ENCODE data around the gene RPL13. TPM values are rescaled to one million over a fixed set of nuclear protein-coding genes. Genes with fewer than 3 reads are reported as not detected.
A peak's percentile ranks its signal among the peaks of the same experiment; 100 is the strongest.

The RPL13 gene
- total RNA-seq, 4 donors from 2014 or later: 2,633 to 11,472 (median 5,632) TPM

DNA sequence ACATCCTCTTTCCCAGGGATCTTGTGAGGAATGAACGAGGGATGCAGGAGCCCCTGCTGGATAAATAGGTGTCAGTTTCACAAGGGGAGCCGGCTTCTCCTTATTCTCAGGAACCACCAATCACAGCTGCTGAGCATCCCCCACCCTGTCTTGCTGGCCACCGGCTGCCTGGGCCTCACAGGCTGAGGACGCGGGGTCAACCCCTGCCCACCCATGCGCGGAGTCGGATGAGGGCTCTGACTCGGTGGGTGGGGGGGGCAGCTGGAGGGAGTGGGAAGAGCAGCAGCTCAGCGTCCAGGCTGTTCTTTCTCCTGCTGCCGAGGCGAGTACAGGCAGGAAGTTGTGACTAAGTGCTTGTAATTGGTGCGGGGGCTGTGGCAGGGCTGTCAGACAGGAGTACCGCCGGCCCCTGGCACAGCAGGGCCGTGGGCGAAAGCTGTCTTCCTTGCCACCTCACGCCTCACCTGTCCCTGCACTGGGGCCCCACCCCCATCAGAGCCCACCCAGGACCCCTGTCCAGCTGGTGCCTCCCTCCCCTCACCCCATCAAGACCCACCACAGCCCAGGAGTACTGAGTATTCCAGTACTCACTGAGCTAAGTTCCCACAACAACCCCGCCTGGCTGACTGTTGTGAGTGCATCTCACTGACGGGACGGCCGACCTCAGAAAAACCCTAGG, 41.9 kb downstream of the RPL13 start:
- no peak overlapping the region for H3K27ac ChIP-seq
- TF ChIP-seq POLR2A (IDR thresholded peaks at IDR 0.05): no peak
- TF ChIP-seq, protein P1, sequence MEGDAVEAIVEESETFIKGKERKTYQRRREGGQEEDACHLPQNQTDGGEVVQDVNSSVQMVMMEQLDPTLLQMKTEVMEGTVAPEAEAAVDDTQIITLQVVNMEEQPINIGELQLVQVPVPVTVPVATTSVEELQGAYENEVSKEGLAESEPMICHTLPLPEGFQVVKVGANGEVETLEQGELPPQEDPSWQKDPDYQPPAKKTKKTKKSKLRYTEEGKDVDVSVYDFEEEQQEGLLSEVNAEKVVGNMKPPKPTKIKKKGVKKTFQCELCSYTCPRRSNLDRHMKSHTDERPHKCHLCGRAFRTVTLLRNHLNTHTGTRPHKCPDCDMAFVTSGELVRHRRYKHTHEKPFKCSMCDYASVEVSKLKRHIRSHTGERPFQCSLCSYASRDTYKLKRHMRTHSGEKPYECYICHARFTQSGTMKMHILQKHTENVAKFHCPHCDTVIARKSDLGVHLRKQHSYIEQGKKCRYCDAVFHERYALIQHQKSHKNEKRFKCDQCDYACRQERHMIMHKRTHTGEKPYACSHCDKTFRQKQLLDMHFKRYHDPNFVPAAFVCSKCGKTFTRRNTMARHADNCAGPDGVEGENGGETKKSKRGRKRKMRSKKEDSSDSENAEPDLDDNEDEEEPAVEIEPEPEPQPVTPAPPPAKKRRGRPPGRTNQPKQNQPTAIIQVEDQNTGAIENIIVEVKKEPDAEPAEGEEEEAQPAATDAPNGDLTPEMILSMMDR (IDR thresholded peaks at IDR 0.05): no peak
- no peaks in the 10 kb centered on the region for H3K9me3 ChIP-seq
- no peaks in the 10 kb centered on the region for H3K4me1 ChIP-seq
- no peaks in the 10 kb centered on the region for H3K27me3 ChIP-seq
- no peak overlapping the region for H3K4me3 ChIP-seq
- intact Hi-C loops (cut with DNase I; ENCODE audit: low total_unique reads): no loop called here
- DNase-seq: peak; percentile 34 to 40
- no peaks in the 10 kb centered on the region for H3K36me3 ChIP-seq

DNA sequence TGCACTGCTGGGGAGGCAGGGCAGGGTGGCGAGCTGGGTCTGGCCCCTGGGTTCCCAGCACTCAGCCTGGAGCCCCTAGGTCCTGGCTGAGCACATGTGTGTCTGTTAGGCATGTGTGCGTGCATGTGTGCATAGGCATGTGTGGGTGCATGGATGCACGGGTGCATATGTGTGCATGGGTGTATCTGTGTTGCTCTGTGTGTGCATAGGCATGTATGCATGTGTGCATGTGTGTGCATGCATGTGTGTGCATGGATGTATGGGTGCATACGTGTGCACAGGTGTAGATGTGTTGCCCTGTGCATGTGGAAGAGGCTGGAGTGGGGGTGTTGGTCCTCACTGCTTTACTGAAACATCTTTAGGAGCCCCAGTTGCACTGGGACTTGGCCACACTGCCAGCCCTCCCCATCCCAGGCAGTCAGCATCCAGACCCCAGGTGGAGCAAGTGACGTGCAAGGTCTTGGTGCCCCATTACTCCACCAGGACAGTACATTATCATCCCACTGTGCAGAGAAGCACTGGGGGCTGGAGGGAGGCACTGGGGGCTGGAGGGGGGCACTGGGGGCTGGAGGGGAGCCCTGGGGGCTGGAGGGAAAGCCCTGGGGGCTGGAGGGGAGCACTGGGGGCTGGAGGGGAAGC, 42.6 kb downstream of the RPL13 start:
- Histone ChIP-seq H3K4me3 (no peak overlapping the region), H3K4me1 (no peaks in the 10 kb centered on the region), H3K36me3 (no peaks in the 10 kb centered on the region), H3K9me3 (no peaks in the 10 kb centered on the region), H3K27ac (no peak overlapping the region), H3K27me3 (no peaks in the 10 kb centered on the region)
- intact Hi-C loops (cut with DNase I; ENCODE audit: low total_unique reads): no loop called here
- no peak for DNase-seq
- TF ChIP-seq POLR2A (IDR thresholded peaks at IDR 0.05): no peak
- TF ChIP-seq, protein P1 (IDR thresholded peaks at IDR 0.05): no peak

DNA sequence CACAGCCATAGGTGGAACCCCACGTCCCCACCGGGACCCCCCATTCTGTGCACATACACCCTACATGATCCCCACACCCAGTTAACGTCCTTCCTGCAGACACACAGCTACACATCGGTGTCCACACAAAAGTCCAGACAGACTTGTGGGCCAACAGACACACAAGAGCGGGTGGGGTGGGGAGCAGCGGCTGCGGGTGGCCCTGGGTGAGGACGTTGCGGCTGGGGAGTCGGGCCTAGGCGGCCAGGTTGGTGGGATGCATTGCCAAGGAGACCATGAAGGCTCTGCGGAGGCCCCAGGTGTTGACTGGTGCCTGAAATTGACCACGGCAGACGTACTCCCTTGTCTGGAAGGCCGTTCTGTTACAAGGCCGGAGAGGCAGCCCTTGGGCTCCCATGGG, 44.3 kb downstream of the RPL13 start:
- no peaks in the 10 kb centered on the region for H3K27me3 ChIP-seq
- no peaks in the 10 kb centered on the region for H3K9me3 ChIP-seq

DNA sequence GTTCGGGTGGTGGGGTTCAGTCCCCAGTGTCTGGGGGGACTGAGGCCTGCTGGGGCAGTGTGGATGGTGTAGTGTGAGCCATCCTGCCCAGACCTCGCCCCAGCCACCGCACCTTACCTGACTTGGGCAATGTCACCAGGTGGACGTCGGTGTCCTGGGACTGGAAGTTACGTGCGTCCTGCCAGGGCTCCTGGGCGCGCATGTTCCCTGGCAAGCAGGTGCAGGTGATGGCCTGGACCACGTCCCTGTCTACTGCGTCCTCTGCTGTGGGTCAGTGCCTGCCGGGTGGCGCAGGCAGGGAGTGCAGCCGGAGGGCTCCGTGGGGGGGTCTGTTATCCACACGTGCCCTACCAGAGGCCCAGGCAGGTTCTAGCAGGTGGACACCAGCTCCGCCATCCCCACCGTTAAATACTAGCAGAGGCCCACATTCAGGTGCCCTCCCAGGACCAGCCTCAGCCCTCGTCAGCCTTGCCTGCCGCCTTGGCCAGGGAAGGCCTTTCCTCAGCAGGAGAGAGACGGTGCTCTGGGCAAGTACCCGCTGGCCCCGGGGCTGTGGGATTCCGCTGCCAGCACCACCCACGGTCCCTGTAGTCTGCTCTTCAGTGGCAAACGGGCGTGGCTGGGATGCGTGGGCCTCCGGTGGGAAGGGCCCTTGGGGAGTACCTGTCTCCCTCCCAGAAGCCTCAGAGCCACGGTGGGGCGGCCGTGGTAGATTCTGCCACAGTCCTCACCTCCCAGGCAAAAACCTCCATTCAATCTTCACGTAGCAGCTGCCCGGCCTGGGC, 44.9 kb downstream of the RPL13 start:
- TF ChIP-seq, protein P1 (IDR thresholded peaks at IDR 0.05): no peak
- no peak for TF ChIP-seq POLR2A (IDR thresholded peaks at IDR 0.05)
- Histone ChIP-seq H3K4me1 (no peaks in the 10 kb centered on the region), H3K9me3 (no peaks in the 10 kb centered on the region), H3K36me3 (no peaks in the 10 kb centered on the region), H3K27me3 (no peaks in the 10 kb centered on the region), H3K27ac (no peak overlapping the region), H3K4me3 (no peak overlapping the region)
- DNase-seq: no peak
- intact Hi-C loops (cut with DNase I; ENCODE audit: low total_unique reads): no loop called here

More for the DNA sequence above, 44.3 kb downstream of the RPL13 start:
- Histone ChIP-seq H3K36me3 (no peaks in the 10 kb centered on the region), H3K4me1 (no peaks in the 10 kb centered on the region), H3K27ac (no peak overlapping the region), H3K4me3 (no peak overlapping the region)
- no peak for DNase-seq
- no peak for TF ChIP-seq POLR2A (IDR thresholded peaks at IDR 0.05)
- TF ChIP-seq, protein P1 (IDR thresholded peaks at IDR 0.05): no peak
- intact Hi-C loops (cut with DNase I; ENCODE audit: low total_unique reads): no loop called here

DNA sequence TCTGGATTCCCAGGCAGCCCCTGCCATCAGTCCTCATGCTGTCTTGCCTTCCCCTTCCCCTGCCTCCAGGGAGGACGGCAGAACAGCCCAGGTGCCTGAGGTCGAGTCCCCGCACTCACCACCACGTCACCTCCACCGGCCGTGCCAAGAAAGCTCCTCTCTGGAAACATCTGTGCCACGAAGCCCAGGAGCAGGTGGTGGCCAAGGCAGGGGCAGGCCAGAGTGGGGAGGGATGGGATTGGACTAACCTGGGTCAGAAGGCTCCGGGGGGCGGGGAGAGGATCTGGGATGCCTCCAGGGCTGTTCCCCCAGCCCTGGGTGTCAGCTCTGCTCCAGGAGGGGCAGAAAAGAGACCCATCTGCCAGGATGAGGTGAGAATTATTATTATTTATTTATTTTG, 45.5 kb downstream of the RPL13 start:
- intact Hi-C loops (cut with DNase I; ENCODE audit: low total_unique reads): no loop called here
- no peak for DNase-seq
- TF ChIP-seq, protein P1 (IDR thresholded peaks at IDR 0.05): no peak
- TF ChIP-seq POLR2A (IDR thresholded peaks at IDR 0.05): no peak
- Histone ChIP-seq H3K4me3 (no peak overlapping the region), H3K27ac (no peak overlapping the region), H3K4me1 (no peaks in the 10 kb centered on the region), H3K36me3 (no peaks in the 10 kb centered on the region), H3K27me3 (no peaks in the 10 kb centered on the region), H3K9me3 (no peaks in the 10 kb centered on the region)

Data from uterus (tissue), 4 donors.